ENCODE measurements around the gene DENND2A.

DNA sequence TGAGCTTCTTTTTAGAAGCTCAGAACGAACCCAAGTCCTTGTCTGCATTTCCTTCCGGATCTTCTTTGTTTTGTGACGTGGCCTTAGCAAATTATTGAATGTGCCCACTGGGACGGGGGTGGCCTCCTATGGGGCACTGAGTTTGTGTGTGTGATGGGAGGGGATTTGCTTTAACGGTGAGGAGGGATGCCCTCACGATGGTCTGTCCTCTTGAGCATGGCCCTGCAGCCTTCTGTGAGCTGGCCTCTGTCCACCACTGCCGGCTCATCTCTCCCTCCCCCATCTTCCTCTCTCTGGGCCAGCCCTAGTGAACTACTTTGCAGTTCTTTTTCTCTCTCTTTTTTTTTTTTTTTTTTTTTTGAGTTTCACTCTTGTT is 98.4 kb downstream of the DENND2A start:
- TF ChIP-seq TEAD4 (IDR thresholded peaks at IDR 0.05), result no peak
- no peak for TF ChIP-seq RAD21 (IDR thresholded peaks at IDR 0.05; ENCODE audit: low read depth)
- no peak for TF ChIP-seq CREB1 (IDR thresholded peaks at IDR 0.05; ENCODE audit: low read depth)
- no peak for TF ChIP-seq YY1 (IDR thresholded peaks at IDR 0.05; ENCODE audit: low read depth)
- no peak for TF ChIP-seq TCF12 (IDR thresholded peaks at IDR 0.05; ENCODE audit: low read depth)
- no peak for TF ChIP-seq MAX (IDR thresholded peaks at IDR 0.05)
- TF ChIP-seq EP300 (IDR thresholded peaks at IDR 0.05; ENCODE audit: borderline replicate concordance), result no peak
- no peak for TF ChIP-seq ZBTB7A (IDR thresholded peaks at IDR 0.05; ENCODE audit: low read depth)
- TF ChIP-seq TAF1 (IDR thresholded peaks at IDR 0.05; ENCODE audit: low read depth), result no peak
- no peak for TF ChIP-seq CEBPB (IDR thresholded peaks at IDR 0.05)
- TF ChIP-seq EGR1 (IDR thresholded peaks at IDR 0.05), result no peak
- TF ChIP-seq REST (IDR thresholded peaks at IDR 0.05; ENCODE audit: low read depth), result no peak
